LHCN-M2 (cell line): ENCODE results near the gene SLC4A1AP. TPM values are rescaled to one million over a fixed set of nuclear protein-coding genes. Genes with fewer than 3 reads are reported as not detected.
"Not testable (repeated sequence)": the region's sequence is repeated elsewhere in the genome, so short reads cannot be mapped to it uniquely, and the experiment has no call there.

ENCODE experiments used
- DNase-seq: peaks from one replicate; pipeline ENCODE4 v3.0.0-alpha.2; 2012; ENCODE audit warnings: low read depth
- total RNA-seq: library from RNA; depleted of rRNA; stranded (reverse); fragments of >200 nt; gene quantifications from 2 replicates; pipeline ENCODE4 v1.2.3, GENCODE V29; 2014

Gene SLC4A1AP
- total RNA-seq, 1 experiment from 2014 or later = 35.3 TPM

GRCh38 chr2:27651056-27651455 lies 12.6 kb upstream of the SLC4A1AP start:
- DNase-seq = no peak

GRCh38 chr2:27652341-27652740 lies 11.3 kb upstream of the SLC4A1AP start:
- no peak for DNase-seq

GRCh38 chr2:27652790-27653189 lies 10.9 kb upstream of the SLC4A1AP start:
- no peak for DNase-seq

GRCh38 chr2:27653397-27653796 lies 10.3 kb upstream of the SLC4A1AP start:
- DNase-seq = no peak

- peak; percentile 42 for DNase-seq
These were observed 8.3 kb upstream of the SLC4A1AP start for GRCh38 chr2:27655155-27655951.

- DNase-seq = no peak
These were observed 2.3 kb upstream of the SLC4A1AP start for GRCh38 chr2:27661371-27661770.

GRCh38 chr2:27664154-27664574 lies 475 bp downstream of the SLC4A1AP start:
- no peak for DNase-seq

- no peak for DNase-seq
These were observed 1.1 kb downstream of the SLC4A1AP start for GRCh38 chr2:27664622-27665363.

GRCh38 chr2:27667446-27667845 lies 3.8 kb downstream of the SLC4A1AP start:
- no peak for DNase-seq

- no peak for DNase-seq
These were observed 7.5 kb downstream of the SLC4A1AP start for GRCh38 chr2:27671235-27671634.

GRCh38 chr2:27672723-27673486 lies 9.2 kb downstream of the SLC4A1AP start:
- no peak for DNase-seq

- DNase-seq = no peak
These were observed 16.9 kb downstream of the SLC4A1AP start for GRCh38 chr2:27680571-27680970.

- DNase-seq = peak; percentile 69
These were observed 18.2 kb downstream of the SLC4A1AP start for GRCh38 chr2:27681841-27682240.

- DNase-seq = peak; percentile 94
These were observed 18.7 kb downstream of the SLC4A1AP start for GRCh38 chr2:27682334-27682771.

- DNase-seq = peak; percentile 94
These were observed 19.8 kb downstream of the SLC4A1AP start for GRCh38 chr2:27683390-27684071.

- not testable (repeated sequence) for DNase-seq
These were observed 21.3 kb downstream of the SLC4A1AP start for GRCh38 chr2:27685006-27685405.

- no peak for DNase-seq
These were observed 21.9 kb downstream of the SLC4A1AP start for GRCh38 chr2:27685577-27685976.

- no peak for DNase-seq
These were observed 23.5 kb downstream of the SLC4A1AP start for GRCh38 chr2:27687232-27687631.

- DNase-seq = peak; percentile 71
These were observed 25.7 kb downstream of the SLC4A1AP start for GRCh38 chr2:27689424-27689823.

- peak; percentile 40 for DNase-seq
These were observed 26.4 kb downstream of the SLC4A1AP start for GRCh38 chr2:27690052-27690451.

- DNase-seq = no peak
These were observed 34.0 kb downstream of the SLC4A1AP start for GRCh38 chr2:27697660-27698059.
